Neural cell (in vitro differentiated cells): ENCODE results near the gene SLC17A9. TPM values are rescaled to one million over a fixed set of nuclear protein-coding genes. Genes with fewer than 3 reads are reported as not detected.

ENCODE experiments used
- H2AFZ ChIP-seq: fragments of 200-600, 300-800 bp; sonication (generic), shearing (Covaris generic); 2 replicates; pipeline ENCODE4 v1.6.0; 2014; ENCODE audit warnings: low read depth, mild to moderate bottlenecking, antibody characterized with exemption, low read length, moderate library complexity
- H3F3A ChIP-seq: fragments of 200-600 bp; shearing (Covaris generic); 2 replicates; pipeline ENCODE4 v1.6.1; 2016; ENCODE audit warnings: mild to moderate bottlenecking, moderate library complexity, mixed read lengths, antibody characterized with exemption, low read length; ENCODE audit not compliant: insufficient read depth, poor library complexity, severe bottlenecking
- H3K27ac ChIP-seq: fragments of 200-600, 300-800 bp; sonication (generic), shearing (Covaris generic); 2 replicates; pipeline ENCODE4 v1.5.1; 2014; ENCODE audit warnings: mild to moderate bottlenecking, low read length, moderate library complexity
- H3K27me3 ChIP-seq: fragments of 300-800, 200-600 bp; sonication (generic), shearing (Covaris generic); 2 replicates; pipeline ENCODE4 v1.6.0; 2014; ENCODE audit warnings: mild to moderate bottlenecking, low read depth, low read length, moderate library complexity; ENCODE audit not compliant: insufficient read depth
- H3K36me3 ChIP-seq: fragments of 300-800, 200-600 bp; sonication (generic), shearing (Covaris generic); 2 replicates; pipeline ENCODE4 v1.5.1; 2014; ENCODE audit warnings: mild to moderate bottlenecking, antibody characterized with exemption, low read length, moderate library complexity; ENCODE audit not compliant: insufficient read depth
- H3K4me2 ChIP-seq: fragments of 300-800, 200-600 bp; sonication (generic), shearing (Covaris generic); 2 replicates; pipeline ENCODE4 v1.6.0; 2014; ENCODE audit warnings: mild to moderate bottlenecking, low read length
- H3K4me3 ChIP-seq: fragments of 300-800, 200-600 bp; sonication (generic), shearing (Covaris generic); 2 replicates; pipeline ENCODE4 v1.5.1; 2014; ENCODE audit warnings: mild to moderate bottlenecking, low read length, moderate library complexity
- H3K79me2 ChIP-seq: fragments of 200-600 bp; shearing (Covaris generic); replicated peaks from 2 replicates; pipeline ENCODE4 v1.6.0; 2014; ENCODE audit warnings: mild to moderate bottlenecking, low read length, moderate library complexity; ENCODE audit not compliant: insufficient read depth
- H3K9ac ChIP-seq: fragments of 300-800, 200-600 bp; sonication (generic), shearing (Covaris generic); 2 replicates; pipeline ENCODE4 v1.6.1; 2016; ENCODE audit warnings: mild to moderate bottlenecking, low read length, mixed read lengths
- H3K9me2 ChIP-seq: fragments of 200-600 bp; shearing (Covaris generic); 2 replicates; pipeline ENCODE4 v1.6.1; 2016; ENCODE audit warnings: mild to moderate bottlenecking, low read length, mixed read lengths; ENCODE audit not compliant: insufficient read depth
- H3K9me3 ChIP-seq: fragments of 200-600, 300-800 bp; sonication (generic), shearing (Covaris generic); 2 replicates; pipeline ENCODE4 v1.6.1; 2016; ENCODE audit warnings: mild to moderate bottlenecking, mixed run types, low read length, moderate library complexity, mixed read lengths
- H4K20me1 ChIP-seq: fragments of 200-600 bp; shearing (Covaris generic); 2 replicates; pipeline ENCODE4 v1.6.1; 2016; ENCODE audit warnings: mild to moderate bottlenecking, mixed run types; ENCODE audit not compliant: insufficient read depth
- EP300 ChIP-seq: fragments of 450-650 bp; conservative IDR thresholded peaks from 2 replicates; pipeline ENCODE4 v1.6.1; 2014; ENCODE audit warnings: antibody characterized with exemption, mild to moderate bottlenecking, moderate library complexity; ENCODE audit not compliant: poor library complexity, severe bottlenecking
- EZH2 ChIP-seq: fragments of 200-600, 300-800 bp; shearing (Covaris generic), sonication (generic); IDR thresholded peaks from 2 replicates; pipeline ENCODE4 v1.6.1; 2014; ENCODE audit warnings: antibody characterized with exemption, low read length, borderline replicate concordance, mild to moderate bottlenecking; ENCODE audit not compliant: insufficient read depth, poor library complexity, severe bottlenecking
- MXI1 ChIP-seq: fragments of 450-650 bp; conservative IDR thresholded peaks from 2 replicates; pipeline ENCODE4 v1.6.1; 2014; ENCODE audit warnings: antibody characterized with exemption, mild to moderate bottlenecking; ENCODE audit not compliant: poor library complexity, severe bottlenecking
- POLR2AphosphoS5 ChIP-seq: IDR thresholded peaks from 2 replicates; pipeline ENCODE4 v1.6.1; 2012
- RAD21 ChIP-seq: fragments of 450-650 bp; conservative IDR thresholded peaks from 2 replicates; pipeline ENCODE4 v1.6.1; 2014; ENCODE audit warnings: antibody characterized with exemption, mild to moderate bottlenecking, moderate library complexity
- SMC3 ChIP-seq: fragments of 450-650 bp; conservative IDR thresholded peaks from 2 replicates; pipeline ENCODE4 v1.6.1; 2014; ENCODE audit warnings: antibody characterized with exemption, mild to moderate bottlenecking, moderate library complexity; ENCODE audit not compliant: poor library complexity
- TAF1 ChIP-seq: IDR thresholded peaks from 2 replicates; pipeline ENCODE4 v1.6.1; 2012; ENCODE audit warnings: low read depth
- polyA plus RNA-seq: library from polyadenylated mRNA; depleted of rRNA; stranded (reverse); fragments of >200 nt; gene quantifications from 2 replicates; pipeline ENCODE4 v1.2.3, GENCODE V29; 2014
- TF ChIP-seq, protein P1 (sequence below): IDR thresholded peaks from 2 replicates; pipeline ENCODE4 v1.6.1; 2012; ENCODE audit warnings: borderline replicate concordance
- TF ChIP-seq, protein P2 (sequence below): fragments of 450-650 bp; IDR thresholded peaks from 2 replicates; pipeline ENCODE4 v1.5.1; 2014; ENCODE audit warnings: antibody characterized with exemption, mild to moderate bottlenecking, moderate library complexity; ENCODE audit not compliant: poor library complexity, severe bottlenecking

Gene SLC17A9
- polyA plus RNA-seq, 1 donor from 2014 or later: not detected

- peaks cover 11% of the 10 kb centered on the region for H4K20me1 ChIP-seq
- no peaks in the 10 kb centered on the region for H3K9me2 ChIP-seq
- peak within 1 kb of the TSS; percentile 97 for H3K9ac ChIP-seq
- TF ChIP-seq EZH2 (no peak), RAD21 (peak; percentile 51), MXI1 (peak; percentile 72), POLR2AphosphoS5 (peak; percentile 97), EP300 (peak; percentile 59), TAF1 (peak; percentile 83), SMC3 (peak; percentile 52)
- TF ChIP-seq, protein P1, sequence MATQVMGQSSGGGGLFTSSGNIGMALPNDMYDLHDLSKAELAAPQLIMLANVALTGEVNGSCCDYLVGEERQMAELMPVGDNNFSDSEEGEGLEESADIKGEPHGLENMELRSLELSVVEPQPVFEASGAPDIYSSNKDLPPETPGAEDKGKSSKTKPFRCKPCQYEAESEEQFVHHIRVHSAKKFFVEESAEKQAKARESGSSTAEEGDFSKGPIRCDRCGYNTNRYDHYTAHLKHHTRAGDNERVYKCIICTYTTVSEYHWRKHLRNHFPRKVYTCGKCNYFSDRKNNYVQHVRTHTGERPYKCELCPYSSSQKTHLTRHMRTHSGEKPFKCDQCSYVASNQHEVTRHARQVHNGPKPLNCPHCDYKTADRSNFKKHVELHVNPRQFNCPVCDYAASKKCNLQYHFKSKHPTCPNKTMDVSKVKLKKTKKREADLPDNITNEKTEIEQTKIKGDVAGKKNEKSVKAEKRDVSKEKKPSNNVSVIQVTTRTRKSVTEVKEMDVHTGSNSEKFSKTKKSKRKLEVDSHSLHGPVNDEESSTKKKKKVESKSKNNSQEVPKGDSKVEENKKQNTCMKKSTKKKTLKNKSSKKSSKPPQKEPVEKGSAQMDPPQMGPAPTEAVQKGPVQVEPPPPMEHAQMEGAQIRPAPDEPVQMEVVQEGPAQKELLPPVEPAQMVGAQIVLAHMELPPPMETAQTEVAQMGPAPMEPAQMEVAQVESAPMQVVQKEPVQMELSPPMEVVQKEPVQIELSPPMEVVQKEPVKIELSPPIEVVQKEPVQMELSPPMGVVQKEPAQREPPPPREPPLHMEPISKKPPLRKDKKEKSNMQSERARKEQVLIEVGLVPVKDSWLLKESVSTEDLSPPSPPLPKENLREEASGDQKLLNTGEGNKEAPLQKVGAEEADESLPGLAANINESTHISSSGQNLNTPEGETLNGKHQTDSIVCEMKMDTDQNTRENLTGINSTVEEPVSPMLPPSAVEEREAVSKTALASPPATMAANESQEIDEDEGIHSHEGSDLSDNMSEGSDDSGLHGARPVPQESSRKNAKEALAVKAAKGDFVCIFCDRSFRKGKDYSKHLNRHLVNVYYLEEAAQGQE: peak; percentile 82
- TF ChIP-seq, protein P2, sequence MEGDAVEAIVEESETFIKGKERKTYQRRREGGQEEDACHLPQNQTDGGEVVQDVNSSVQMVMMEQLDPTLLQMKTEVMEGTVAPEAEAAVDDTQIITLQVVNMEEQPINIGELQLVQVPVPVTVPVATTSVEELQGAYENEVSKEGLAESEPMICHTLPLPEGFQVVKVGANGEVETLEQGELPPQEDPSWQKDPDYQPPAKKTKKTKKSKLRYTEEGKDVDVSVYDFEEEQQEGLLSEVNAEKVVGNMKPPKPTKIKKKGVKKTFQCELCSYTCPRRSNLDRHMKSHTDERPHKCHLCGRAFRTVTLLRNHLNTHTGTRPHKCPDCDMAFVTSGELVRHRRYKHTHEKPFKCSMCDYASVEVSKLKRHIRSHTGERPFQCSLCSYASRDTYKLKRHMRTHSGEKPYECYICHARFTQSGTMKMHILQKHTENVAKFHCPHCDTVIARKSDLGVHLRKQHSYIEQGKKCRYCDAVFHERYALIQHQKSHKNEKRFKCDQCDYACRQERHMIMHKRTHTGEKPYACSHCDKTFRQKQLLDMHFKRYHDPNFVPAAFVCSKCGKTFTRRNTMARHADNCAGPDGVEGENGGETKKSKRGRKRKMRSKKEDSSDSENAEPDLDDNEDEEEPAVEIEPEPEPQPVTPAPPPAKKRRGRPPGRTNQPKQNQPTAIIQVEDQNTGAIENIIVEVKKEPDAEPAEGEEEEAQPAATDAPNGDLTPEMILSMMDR: peak; percentile 85
- H3K4me3 ChIP-seq: peak within 1 kb of the TSS; percentile 98
- peaks cover 3% of the 10 kb centered on the region for H3F3A ChIP-seq
- H3K27me3 ChIP-seq: no peaks in the 10 kb centered on the region
- H3K36me3 ChIP-seq: no peaks in the 10 kb centered on the region
- peaks cover 86% of the 10 kb centered on the region for H3K79me2 ChIP-seq
- peak within 1 kb of the TSS; percentile 90 for H3K4me2 ChIP-seq
- peak within 1 kb of the TSS; percentile 73 for H2AFZ ChIP-seq
- H3K9me3 ChIP-seq: no peaks in the 10 kb centered on the region
- peak within 1 kb of the TSS; percentile 92 for H3K27ac ChIP-seq
These were observed 26.0 kb upstream of the SLC17A9 start, which contains the start of gene DIDO1 for GRCh38 chr20:62926229-62927127. DIDO1 (minus strand) TSS chr20:62926505.

DNA sequence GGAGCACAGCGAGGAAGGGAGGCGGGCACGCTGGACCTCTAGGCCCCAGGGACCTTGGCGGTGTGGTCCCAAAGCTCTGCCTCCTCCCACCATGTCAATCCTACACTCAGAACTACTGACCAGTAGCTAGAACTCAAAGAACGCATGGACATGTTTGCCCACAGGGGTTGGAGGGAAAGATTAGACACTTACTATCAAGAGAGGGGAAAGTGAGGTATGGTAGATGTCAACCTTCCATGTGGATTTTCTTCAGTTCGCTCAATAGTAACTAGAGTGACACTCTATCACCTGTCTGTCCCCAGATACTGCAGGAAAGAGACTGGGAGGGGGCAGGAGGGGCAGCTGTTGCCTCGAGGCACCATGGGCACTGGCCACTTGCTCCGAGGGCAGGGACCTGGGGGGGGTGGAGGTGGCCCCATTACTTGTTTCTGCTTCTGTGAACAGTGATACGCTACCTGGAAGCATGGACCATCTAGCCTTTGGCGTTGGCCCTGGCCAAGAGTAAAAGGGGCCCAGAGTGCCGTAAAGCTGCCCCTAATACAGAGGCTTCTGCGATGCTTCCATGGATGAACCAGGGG, 25.3 kb upstream of the SLC17A9 start:
- H3K27me3 ChIP-seq: no peaks in the 10 kb centered on the region
- H3K9me3 ChIP-seq: no peaks in the 10 kb centered on the region
- H3K79me2 ChIP-seq: peaks cover 86% of the 10 kb centered on the region
- H2AFZ ChIP-seq: no peak overlapping the region
- H3F3A ChIP-seq: peaks cover 3% of the 10 kb centered on the region
- peak overlapping the region; percentile 92 for H3K27ac ChIP-seq
- peak overlapping the region; percentile 98 for H3K4me3 ChIP-seq
- peak overlapping the region; percentile 97 for H3K9ac ChIP-seq
- no peaks in the 10 kb centered on the region for H3K9me2 ChIP-seq
- H3K4me2 ChIP-seq: peak overlapping the region; percentile 70
- TF ChIP-seq EP300 (no peak), SMC3 (no peak), RAD21 (no peak), MXI1 (no peak), TAF1 (no peak), POLR2AphosphoS5 (no peak), EZH2 (no peak)
- TF ChIP-seq, protein P2: no peak
- TF ChIP-seq, protein P1: no peak
- no peaks in the 10 kb centered on the region for H3K36me3 ChIP-seq
- peaks cover 8% of the 10 kb centered on the region for H4K20me1 ChIP-seq
